Ovary (tissue), 10 donors: ENCODE measurements around the gene CTDSPL. TPM values are rescaled to one million over a fixed set of nuclear protein-coding genes. Genes with fewer than 3 reads are reported as not detected.
"Not testable (repeated sequence)": the region's sequence is repeated elsewhere in the genome, so short reads cannot be mapped to it uniquely, and the experiment has no call there.

Source experiments
- DNase-seq, 5 donors: peaks; one replicate each; pipeline ENCODE4 v3.0.0-alpha.2; 2019 to 2020
- H3K27ac ChIP-seq, 2 donors: fragments of 200-600 bp; one replicate each; pipeline versions ENCODE4 v1.5.1 to v1.8.0; 2019 to 2022
- H3K27me3 ChIP-seq: fragments of 200-600 bp; one replicate; pipeline ENCODE4 v1.8.0; 2022
- H3K36me3 ChIP-seq: fragments of 200-600 bp; sonication (generic); one replicate; pipeline ENCODE4 v1.5.1; 2019
- H3K4me1 ChIP-seq: one replicate; pipeline ENCODE4 v1.8.1; 2013; ENCODE audit warnings: mild to moderate bottlenecking, moderate library complexity; ENCODE audit not compliant: insufficient read depth
- H3K4me3 ChIP-seq: fragments of 200-600 bp; sonication (generic); one replicate; pipeline ENCODE4 v1.5.1; 2017
- H3K9me3 ChIP-seq, 2 donors: fragments of 200-600 bp in 1 of 2; sonication (generic) in 1 of 2; one replicate each; pipeline versions ENCODE4 v1.5.1 to v1.8.1; 2013 to 2019; ENCODE audit warnings: mild to moderate bottlenecking in 1 of 2, moderate library complexity in 1 of 2
- CTCF ChIP-seq, 3 donors: fragments of 450-650 bp in 2 of 3; fragments of 200-600 bp in 1 of 3; IDR thresholded peaks; one replicate each; pipeline versions ENCODE4 v1.5.1 to v1.8.0; 2016 to 2022; ENCODE audit warnings: antibody characterized with exemption in 3 of 3, mild to moderate bottlenecking in 1 of 3
- EP300 ChIP-seq: sonication (generic); formaldehyde crosslinking; IDR thresholded peaks from one replicate; pipeline ENCODE4 v1.6.1; 2017; ENCODE audit warnings: antibody characterized with exemption
- POLR2A ChIP-seq: fragments of 450-650 bp; IDR thresholded peaks from one replicate; pipeline ENCODE4 v1.6.1; 2017; ENCODE audit warnings: antibody characterized with exemption, mild to moderate bottlenecking, moderate library complexity
- WGBS, 3 donors: extraction: QIAGEN DNeasy Blood & Tissue Kit in 1 of 3; methylation state at CpG; one replicate each; pipeline versions ENCODE4 v1.1.5 to v1.1.7; 2013 to 2017; 5-methylcytosine and 5-hydroxymethylcytosine counted together
- intact Hi-C, 4 donors: fragments of 100-400 bp; cut with DNase I; formaldehyde crosslinking; loops; one replicate each; pipeline versions ENCODE4 v1.11.0 to v1.15.1; 2022 to 2023
- long read RNA-seq, 3 donors: library from polyadenylated mRNA in 2 of 3; unstranded in 2 of 3; transcript quantifications; one replicate each; pipeline ENCODE4 v2.0.0 and lab custom pipeline, GENCODE V29; 2021 to 2026
- polyA plus RNA-seq, 2 donors: library from polyadenylated mRNA; stranded (reverse); fragments of 200-250 nt in 1 of 2; fragments of 350-450 nt in 1 of 2; fragmentation: Illumina TruSeq in 1 of 2; extraction: RNeasy Lipid Tissue Mini Kit (QIAGEN cat#74804) in 1 of 2; gene quantifications; one replicate each; pipeline ENCODE4 v1.2.3, GENCODE V29; 2013 to 2014
- total RNA-seq, 7 donors: library from RNA; depleted of rRNA in 2 of 7; stranded (reverse); fragments of >200 nt in 2 of 7; fragmentation: NEBNext Ultra II Directional in 3 of 7; extraction: Animal tissue kit (Norgen Biotek cat#: 25700) in 3 of 7; gene quantifications; one replicate each; pipeline versions ENCODE4 v1.1.0 to v1.2.4, GENCODE V29; 2016 to 2023
- donor health status: DM: no; HTN: no; CAD: no; lungs with moderate emphysema.
- donor health status: DM: no; HTN: no; CAD: no.
- donor health status: Bipolar disorder and iron deficiency.
- donor health status: DM: yes; HTN: yes; CAD: no.
- donor health status: DM: no; HTN: no; CAD: no.
- donor health status: DM: yes; HTN: yes; CAD: no.

CTDSPL gene
- total RNA-seq (10 to 100 TPM; 16.5 to 41.1 (median 34.2) TPM), polyA plus RNA-seq (10 to 100 TPM; 14.8 to 36.4 TPM)
- long read RNA-seq, donor 1, full-length matches to known transcripts, result 8 of 26 reads
- long read RNA-seq, donor 1, partial matches to known transcripts, result 3 of 26 reads
- long read RNA-seq, donor 1, other reads (novel, unspliced or antisense), result 15 of 26 reads
- long read RNA-seq, donor 2, full-length matches to known transcripts, result 6 of 16 reads
- long read RNA-seq, donor 2, partial matches to known transcripts, result 10 of 16 reads
- long read RNA-seq, donor 2, other reads (novel, unspliced or antisense), result 0 of 16 reads
- long read RNA-seq, donor 3, full-length matches to known transcripts, result 34 of 57 reads
- long read RNA-seq, donor 3, partial matches to known transcripts, result 6 of 57 reads
- long read RNA-seq, donor 3, other reads (novel, unspliced or antisense), result 17 of 57 reads

GRCh38 chr3:37861620-37862041 lies at the start of gene CTDSPL:
TSS of gene CTDSPL (plus strand) at chr3:37861880. CDS start at chr3:37862200, 320 bp downstream.
- H3K9me3 ChIP-seq, result no peaks in the 10 kb centered on the region
- H3K27me3 ChIP-seq, result no peaks in the 10 kb centered on the region
- H3K4me3 ChIP-seq, result peak within 1 kb of the TSS; percentile 76
- intact Hi-C loops, result no loop called here
- peaks cover 8% of the 10 kb centered on the region for H3K4me1 ChIP-seq
- peak in 4 of 5 donors; percentile 55 to 73 (median 64) for DNase-seq
- peak within 1 kb of the TSS; percentile 69 to 87 for H3K27ac ChIP-seq
- H3K36me3 ChIP-seq, result no peaks in the 10 kb centered on the region
- WGBS, 3 donors, result 0 to 1% (median 0%) methylated on average over 1 to 47 of the region's 57 CpGs
- TF ChIP-seq POLR2A (no peak), EP300 (no peak), CTCF (IDR thresholded peaks at IDR 0.05) (no peak)

- WGBS, 3 donors, result 54 to 67% (median 62%) methylated on average over 4 of the region's 4 CpGs
- Histone ChIP-seq H3K9me3 (no peaks in the 10 kb centered on the region), H3K36me3 (no peaks in the 10 kb centered on the region), H3K27me3 (no peaks in the 10 kb centered on the region), H3K4me3 (no peak overlapping the region), H3K4me1 (peaks cover 14% of the 10 kb centered on the region), H3K27ac (no peak overlapping the region)
- TF ChIP-seq EP300, result no peak
- TF ChIP-seq POLR2A, result no peak
- intact Hi-C loops, result no loop called here
- peak in 1 of 5 donors; percentile 52 for DNase-seq
These were observed 49.2 kb upstream of the CTDSPL start for GRCh38 chr3:37812499-37812896.

- H3K9me3 ChIP-seq, result no peaks in the 10 kb centered on the region
- intact Hi-C loops, result no loop called here
- no peak for TF ChIP-seq EP300
- no peak for TF ChIP-seq CTCF (IDR thresholded peaks at IDR 0.05)
- TF ChIP-seq POLR2A, result no peak
- DNase-seq, result no peak
- no peak overlapping the region for H3K4me3 ChIP-seq
- H3K36me3 ChIP-seq, result no peaks in the 10 kb centered on the region
- 56 to 74% (median 70%) methylated on average over 1 of the region's 1 CpG for WGBS, 3 donors
- H3K27ac ChIP-seq, result no peak overlapping the region
- no peaks in the 10 kb centered on the region for H3K27me3 ChIP-seq
- peaks cover 14% of the 10 kb centered on the region for H3K4me1 ChIP-seq
These were observed 48.3 kb upstream of the CTDSPL start for GRCh38 chr3:37813403-37813802.

GRCh38 chr3:37814547-37814946 lies 47.1 kb upstream of the CTDSPL start:
- Histone ChIP-seq H3K4me1 (peaks cover 14% of the 10 kb centered on the region), H3K4me3 (no peak overlapping the region), H3K27me3 (no peaks in the 10 kb centered on the region), H3K36me3 (no peaks in the 10 kb centered on the region), H3K9me3 (no peaks in the 10 kb centered on the region), H3K27ac (no peak overlapping the region)
- DNase-seq, result no peak
- intact Hi-C loops, result no loop called here
- WGBS, 3 donors, result 89 to 94% (median 93%) methylated on average over 2 of the region's 2 CpGs
- TF ChIP-seq POLR2A (no peak), CTCF (IDR thresholded peaks at IDR 0.05) (peak in 2 of 3 donors; percentile 7 to 8), EP300 (no peak)

- 94 to 98% (median 96%) methylated on average over 9 of the region's 9 CpGs for WGBS, 3 donors
These were observed 46.5 kb upstream of the CTDSPL start for GRCh38 chr3:37815156-37815555.

More at GRCh38 chr3:37815156-37815555, 46.5 kb upstream of the CTDSPL start:
- H3K36me3 ChIP-seq, H3K4me3 ChIP-seq, H3K27ac ChIP-seq, H3K9me3 ChIP-seq, H3K27me3 ChIP-seq, DNase-seq: not testable (repeated sequence)
- intact Hi-C loops, result loop anchor here in 1 of 4 donors (5.0 kb wide), 1 partner anchor 33 kb away; no protein-coding TSS in a partner anchor
- H3K4me1 ChIP-seq, result peaks cover 14% of the 10 kb centered on the region
